GM12892 (cell line): ENCODE data around the gene NEU3.
"Not testable (repeated sequence)": the region's sequence is repeated elsewhere in the genome, so short reads cannot be mapped to it uniquely, and the experiment has no call there.

Experiments
- DNase-seq: peaks from one replicate; pipeline ENCODE4 v3.0.0; 2011; ENCODE audit not compliant: insufficient read length
- FAIRE-seq: peaks from 2 replicates; lab custom pipeline; 2011; peaks lifted over from hg19 to GRCh38; lab: Jason Lieb, UNC
- POLR2A ChIP-seq: IDR thresholded peaks from 2 replicates; pipeline ENCODE4 v1.6.1; 2011; ENCODE audit warnings: low read depth, low read length, control low read depth
- POLR2AphosphoS5 ChIP-seq: IDR thresholded peaks from 2 replicates; pipeline ENCODE4 v1.6.1; 2011; ENCODE audit warnings: low read depth, low read length, control low read depth
- TAF1 ChIP-seq: IDR thresholded peaks from 2 replicates; pipeline ENCODE4 v1.6.1; 2011; ENCODE audit warnings: low read depth, mild to moderate bottlenecking, control low read depth, low read length, borderline replicate concordance

NEU3 gene

GRCh38 chr11:74990941-74991340, 2.2 kb downstream of the NEU3 start:
- TF ChIP-seq POLR2AphosphoS5 (no peak), TAF1 (no peak), POLR2A (no peak)
- DNase-seq, result no peak
- no peak for FAIRE-seq

GRCh38 chr11:74992852-74993251, 4.1 kb downstream of the NEU3 start:
- TF ChIP-seq TAF1 (no peak), POLR2A (no peak), POLR2AphosphoS5 (no peak)
- FAIRE-seq (peak; percentile 67), DNase-seq (no peak)

DNA sequence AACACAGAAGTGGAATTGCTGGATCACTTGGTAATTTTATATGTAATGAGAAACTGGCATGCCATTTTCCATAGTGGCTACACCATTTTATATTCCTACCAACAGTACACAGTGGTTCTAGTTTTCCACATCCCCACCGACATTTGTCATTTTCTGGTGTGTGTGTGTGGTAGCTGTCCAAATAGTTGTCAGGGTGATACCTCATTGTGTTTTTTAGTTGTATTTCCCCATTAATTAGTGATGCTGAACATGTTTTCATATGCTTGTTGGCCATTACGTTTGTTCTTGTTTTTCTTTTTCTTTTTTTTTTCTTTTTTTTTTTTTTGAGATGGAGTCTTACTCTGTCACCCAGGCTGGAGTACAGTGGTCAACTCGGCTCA, 12.2 kb downstream of the NEU3 start:
- peak; percentile 58 for FAIRE-seq

DNA sequence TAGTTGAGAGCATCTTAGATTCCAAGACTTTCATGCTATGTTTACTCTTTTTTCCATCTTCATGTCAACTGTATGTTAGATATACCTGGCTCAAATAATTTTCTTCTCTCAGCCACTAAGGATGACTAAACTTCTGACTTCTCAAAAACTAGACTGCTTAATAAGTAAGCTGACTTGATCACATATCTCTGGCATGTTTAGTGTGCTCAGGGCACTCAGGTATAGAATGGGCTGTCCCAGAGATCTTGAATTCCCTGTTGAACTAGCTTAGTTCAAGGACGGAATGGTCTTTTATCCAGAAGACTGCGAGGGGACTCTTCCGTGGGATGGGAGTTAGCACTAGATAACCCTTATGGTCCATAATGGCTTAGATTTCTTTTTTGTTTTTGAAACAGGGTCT, 13.0 kb downstream of the NEU3 start:
- TF ChIP-seq TAF1 (no peak), POLR2A (no peak), POLR2AphosphoS5 (no peak)
- DNase-seq (no peak), FAIRE-seq (no peak)

More for the DNA sequence above, 12.2 kb downstream of the NEU3 start:
- no peak for DNase-seq
- TF ChIP-seq POLR2A (no peak), TAF1 (no peak), POLR2AphosphoS5 (no peak)

DNA sequence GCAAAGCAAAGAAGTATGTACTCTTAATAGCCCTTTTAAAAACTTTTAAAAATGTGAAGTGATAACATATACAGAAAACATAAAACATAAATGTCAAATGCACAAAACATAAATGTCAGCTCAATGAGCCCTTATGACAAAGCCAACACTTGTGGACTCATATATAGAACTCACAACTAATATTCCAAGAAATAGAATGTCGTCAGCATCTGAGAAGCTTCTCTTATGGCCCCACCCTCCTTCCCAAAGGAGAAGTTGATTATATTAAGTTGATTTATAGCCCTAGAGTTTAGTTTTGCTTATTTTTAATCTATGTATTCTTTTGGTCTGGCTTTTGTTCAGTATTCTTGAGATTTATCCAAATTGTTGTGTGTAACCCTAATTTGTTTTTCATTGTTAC, 13.8 kb downstream of the NEU3 start:
- DNase-seq (no peak), FAIRE-seq (no peak)
- TF ChIP-seq TAF1 (no peak), POLR2AphosphoS5 (no peak), POLR2A (no peak)

DNA sequence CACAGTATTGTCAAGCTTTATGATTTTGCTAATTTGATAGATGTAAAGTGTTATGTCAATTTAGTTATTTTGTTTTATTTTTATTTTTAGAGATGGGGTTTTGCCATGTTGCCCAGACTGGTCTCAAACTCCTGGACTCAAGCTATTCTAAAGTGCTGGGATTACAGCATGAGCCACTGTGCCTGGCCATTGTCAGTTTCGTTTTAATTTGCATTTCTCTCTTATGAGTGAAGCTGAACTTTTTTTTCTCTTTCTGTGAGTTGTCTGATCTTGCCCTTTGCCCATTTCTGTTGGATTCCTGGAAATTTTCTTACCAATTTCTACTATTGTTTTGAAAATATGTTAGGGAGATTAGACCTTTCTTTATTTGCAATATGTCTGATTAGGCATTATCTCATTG, 15.5 kb downstream of the NEU3 start:
- no peak for TF ChIP-seq POLR2A
- FAIRE-seq (peak; percentile 73), DNase-seq (no peak)

- TF ChIP-seq POLR2AphosphoS5 (no peak), TAF1 (no peak), POLR2A (no peak)
- FAIRE-seq (peak; percentile 9), DNase-seq (no peak)
These were observed 22.6 kb downstream of the NEU3 start for GRCh38 chr11:75011357-75011756.

DNA sequence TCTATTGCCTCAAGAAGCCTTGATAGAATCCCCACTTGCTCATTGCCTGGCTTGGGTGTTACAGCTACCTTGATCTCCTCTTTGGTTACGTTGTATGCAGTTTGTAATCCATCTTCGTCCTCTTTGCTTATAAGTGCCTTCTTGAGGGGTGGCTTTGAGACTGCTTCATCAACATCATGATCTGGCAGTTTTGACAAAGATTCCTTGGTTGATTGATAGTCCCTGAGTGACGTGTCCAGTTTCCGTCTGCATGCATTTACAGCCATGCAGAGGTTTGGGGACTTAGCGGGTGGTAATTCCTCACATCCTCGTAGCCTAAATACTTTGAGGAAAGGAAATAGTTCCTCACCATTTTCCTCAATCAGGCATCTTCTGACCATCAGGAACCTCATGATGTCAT, 23.1 kb downstream of the NEU3 start:
- DNase-seq (no peak), FAIRE-seq (no peak)
- no peak for TF ChIP-seq TAF1
- no peak for TF ChIP-seq POLR2AphosphoS5
- no peak for TF ChIP-seq POLR2A

DNA sequence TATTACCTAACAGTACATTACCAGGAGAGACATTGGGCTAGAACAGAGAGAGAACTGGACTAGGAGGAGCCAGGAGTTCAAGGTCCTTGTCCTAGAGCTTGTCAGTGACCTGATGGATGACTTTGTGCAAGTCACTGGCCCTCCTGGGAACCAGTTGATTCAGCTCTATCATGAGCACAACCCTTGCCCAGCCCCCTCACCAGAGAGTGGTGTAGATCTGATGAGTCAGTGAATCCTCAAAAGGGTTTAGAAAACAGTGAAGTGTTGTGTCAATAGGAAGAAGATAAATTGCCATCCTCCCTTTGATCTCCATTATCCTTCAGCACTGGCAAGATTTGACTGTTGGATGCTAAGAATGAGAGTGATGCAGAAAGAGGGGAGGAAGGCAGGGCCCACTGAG, 24.3 kb downstream of the NEU3 start:
- no peak for FAIRE-seq
- DNase-seq, result no peak
- no peak for TF ChIP-seq POLR2AphosphoS5

DNA sequence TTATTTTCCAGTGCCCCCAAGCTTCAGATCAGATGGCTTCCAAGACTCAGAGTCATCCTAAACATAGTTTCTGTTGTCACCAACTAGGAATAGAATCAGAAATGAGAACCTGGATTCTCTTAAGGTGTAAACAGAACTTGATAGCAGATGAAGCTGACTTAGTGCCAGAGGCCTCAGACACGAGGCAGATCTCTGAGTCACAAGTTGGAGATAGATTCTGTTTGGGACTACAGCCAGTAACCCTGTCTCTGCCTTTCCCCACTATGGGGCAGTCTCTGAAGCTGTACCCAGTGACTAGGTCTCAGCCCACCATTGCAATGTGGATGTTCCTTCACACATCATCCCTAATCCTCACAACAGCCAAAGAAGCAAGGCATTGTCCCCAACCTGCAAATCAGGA, 25.4 kb downstream of the NEU3 start:
- DNase-seq (no peak), FAIRE-seq (no peak)
- TF ChIP-seq TAF1 (no peak), POLR2A (no peak), POLR2AphosphoS5 (no peak)

DNA sequence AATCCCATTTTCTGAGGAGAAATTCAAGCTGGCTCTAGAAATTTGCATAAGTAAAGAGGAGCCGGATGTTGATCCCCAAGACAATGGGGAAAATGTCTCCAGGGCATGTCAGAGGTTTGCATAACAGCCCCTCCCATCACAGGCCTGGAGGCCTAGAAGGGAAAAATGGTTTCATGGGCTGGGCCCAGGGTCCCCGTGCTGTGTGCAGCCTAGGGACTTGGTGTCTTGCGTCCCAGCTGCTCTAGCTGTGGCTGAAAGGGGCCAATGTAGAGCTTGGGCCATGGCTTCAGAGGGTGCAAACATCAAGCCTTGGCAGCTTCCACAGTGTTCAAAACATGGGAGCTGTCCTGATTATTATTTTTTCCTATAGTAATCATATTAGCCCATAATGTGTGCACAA, 30.5 kb downstream of the NEU3 start:
- not testable (repeated sequence) for DNase-seq, FAIRE-seq

DNA sequence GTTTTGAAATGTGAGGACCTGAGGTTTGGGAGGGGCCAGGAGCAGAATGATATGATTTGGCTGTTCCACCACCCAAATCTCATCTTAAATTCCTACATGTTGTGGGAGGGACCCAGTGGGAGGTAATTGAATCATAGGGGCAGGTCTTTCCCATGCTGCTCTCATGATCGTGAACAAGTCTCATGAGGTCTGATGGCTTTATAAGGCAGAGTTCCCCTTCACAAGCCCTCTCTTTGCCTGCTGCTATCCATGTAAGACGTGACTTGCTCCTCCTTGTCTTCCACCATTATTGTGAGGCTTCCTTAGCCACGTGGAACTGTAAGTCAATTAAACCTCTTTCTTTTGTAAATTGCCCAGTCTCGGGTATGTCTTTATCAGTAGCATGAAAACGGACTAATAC, 31.6 kb downstream of the NEU3 start:
- not testable (repeated sequence) for DNase-seq, FAIRE-seq

- FAIRE-seq (no peak), DNase-seq (no peak)
- no peak for TF ChIP-seq POLR2A
These were observed 33.6 kb downstream of the NEU3 start for GRCh38 chr11:75022296-75022695.
